ENCODE measurements around the gene NT5C1B.

Gene NT5C1B

DNA sequence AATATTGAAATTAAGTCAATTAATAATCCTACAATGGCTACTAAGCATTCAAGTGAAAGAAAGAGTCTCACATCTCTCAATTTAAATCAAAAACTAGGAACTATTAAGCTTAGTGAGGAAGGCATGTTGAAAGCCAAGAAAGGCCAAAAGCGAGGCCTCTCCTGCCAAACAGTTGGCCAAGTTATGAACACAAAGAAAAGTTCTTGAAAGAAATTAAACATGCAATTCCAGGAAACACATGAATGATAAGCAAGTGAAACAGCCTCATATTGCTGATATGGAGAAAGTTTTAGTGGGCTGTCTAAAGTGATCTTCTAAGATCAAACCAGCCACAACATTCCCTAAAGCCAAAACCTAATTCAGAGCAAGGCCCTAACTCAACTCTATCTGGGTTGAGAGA lies 40.7 kb downstream of the NT5C1B start:
- H3K4me3 ChIP-seq (replicated peaks in 1 of 2; ENCODE audit: low read depth in 2 of 2, low read length in 2 of 2) = no peak overlapping the region
- TF ChIP-seq, protein P1, sequence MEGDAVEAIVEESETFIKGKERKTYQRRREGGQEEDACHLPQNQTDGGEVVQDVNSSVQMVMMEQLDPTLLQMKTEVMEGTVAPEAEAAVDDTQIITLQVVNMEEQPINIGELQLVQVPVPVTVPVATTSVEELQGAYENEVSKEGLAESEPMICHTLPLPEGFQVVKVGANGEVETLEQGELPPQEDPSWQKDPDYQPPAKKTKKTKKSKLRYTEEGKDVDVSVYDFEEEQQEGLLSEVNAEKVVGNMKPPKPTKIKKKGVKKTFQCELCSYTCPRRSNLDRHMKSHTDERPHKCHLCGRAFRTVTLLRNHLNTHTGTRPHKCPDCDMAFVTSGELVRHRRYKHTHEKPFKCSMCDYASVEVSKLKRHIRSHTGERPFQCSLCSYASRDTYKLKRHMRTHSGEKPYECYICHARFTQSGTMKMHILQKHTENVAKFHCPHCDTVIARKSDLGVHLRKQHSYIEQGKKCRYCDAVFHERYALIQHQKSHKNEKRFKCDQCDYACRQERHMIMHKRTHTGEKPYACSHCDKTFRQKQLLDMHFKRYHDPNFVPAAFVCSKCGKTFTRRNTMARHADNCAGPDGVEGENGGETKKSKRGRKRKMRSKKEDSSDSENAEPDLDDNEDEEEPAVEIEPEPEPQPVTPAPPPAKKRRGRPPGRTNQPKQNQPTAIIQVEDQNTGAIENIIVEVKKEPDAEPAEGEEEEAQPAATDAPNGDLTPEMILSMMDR (IDR thresholded peaks at IDR 0.05; ENCODE audit: low read depth, low read length) = no peak
- peak in 1 of 2 donors; percentile 52 for DNase-seq (ENCODE audit: low read depth in 2 of 2)

DNA sequence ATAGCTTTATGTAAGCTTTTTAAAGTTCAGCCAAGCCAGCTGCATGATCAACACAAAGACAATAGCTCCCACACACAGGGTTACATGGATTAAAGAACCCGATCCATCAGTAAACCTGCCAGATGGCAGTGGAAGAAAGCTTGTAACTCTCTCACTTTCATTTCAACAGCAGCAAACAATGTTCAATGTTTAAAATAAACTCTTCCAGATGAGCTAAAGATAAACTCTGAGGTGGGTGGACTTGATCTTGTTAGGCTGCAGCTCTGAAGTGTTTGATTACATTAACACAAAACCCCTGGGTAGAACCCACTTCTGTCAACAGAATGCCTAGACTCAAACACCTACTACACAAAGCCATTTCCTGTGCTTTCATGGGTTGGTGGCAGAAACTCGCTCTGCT lies 42.8 kb downstream of the NT5C1B start:
- no peak for DNase-seq (ENCODE audit: low read depth in 2 of 2)
- no peak overlapping the region for H3K4me3 ChIP-seq (replicated peaks in 1 of 2; ENCODE audit: low read depth in 2 of 2, low read length in 2 of 2)
- TF ChIP-seq, protein P1 (IDR thresholded peaks at IDR 0.05; ENCODE audit: low read depth, low read length) = no peak

DNA sequence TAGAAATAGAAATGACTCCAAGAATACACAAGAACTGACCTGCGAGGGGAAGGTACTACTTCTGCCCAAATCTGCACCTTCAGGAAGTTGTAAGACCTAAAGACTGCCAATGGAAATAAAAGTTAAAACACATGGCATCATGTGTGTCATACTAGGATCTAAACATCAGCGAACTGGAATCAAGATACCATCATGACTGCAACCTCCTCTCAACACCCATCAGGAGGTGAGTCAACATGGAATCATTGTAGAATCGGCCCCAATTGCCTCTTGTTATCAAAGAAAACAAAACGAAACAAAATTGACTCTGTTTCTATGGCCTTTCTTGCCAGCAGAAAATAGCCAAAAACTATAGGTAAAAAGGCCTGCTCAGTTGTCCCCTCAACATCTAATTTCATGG lies 44.0 kb downstream of the NT5C1B start:
- TF ChIP-seq, protein P1 (IDR thresholded peaks at IDR 0.05; ENCODE audit: low read depth, low read length) = no peak
- no peak overlapping the region for H3K4me3 ChIP-seq (replicated peaks in 1 of 2; ENCODE audit: low read depth in 2 of 2, low read length in 2 of 2)
- DNase-seq (ENCODE audit: low read depth in 2 of 2) = peak in 1 of 2 donors; percentile 84

DNA sequence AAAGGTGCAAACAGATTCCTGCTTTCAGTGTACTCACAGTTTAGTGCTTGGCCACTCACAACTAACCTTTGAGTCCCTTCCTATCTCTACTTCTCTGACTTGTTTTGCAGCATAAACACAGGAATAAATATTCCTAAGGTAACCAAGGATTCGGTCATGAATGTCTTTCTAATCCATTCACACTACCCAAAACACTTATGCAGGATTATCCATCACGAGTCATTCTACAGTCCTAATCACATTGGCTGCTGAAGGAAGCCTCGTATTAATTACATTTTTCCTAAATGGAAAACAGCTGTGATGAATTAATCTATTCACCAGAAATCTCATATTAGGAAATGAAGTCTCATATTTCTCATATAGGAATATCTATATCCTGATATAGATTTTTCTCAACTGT lies 45.2 kb downstream of the NT5C1B start:
- TF ChIP-seq, protein P1 (IDR thresholded peaks at IDR 0.05; ENCODE audit: low read depth, low read length) = no peak
- H3K4me3 ChIP-seq (replicated peaks in 1 of 2; ENCODE audit: low read depth in 2 of 2, low read length in 2 of 2) = no peak overlapping the region
- no peak for DNase-seq (ENCODE audit: low read depth in 2 of 2)

DNA sequence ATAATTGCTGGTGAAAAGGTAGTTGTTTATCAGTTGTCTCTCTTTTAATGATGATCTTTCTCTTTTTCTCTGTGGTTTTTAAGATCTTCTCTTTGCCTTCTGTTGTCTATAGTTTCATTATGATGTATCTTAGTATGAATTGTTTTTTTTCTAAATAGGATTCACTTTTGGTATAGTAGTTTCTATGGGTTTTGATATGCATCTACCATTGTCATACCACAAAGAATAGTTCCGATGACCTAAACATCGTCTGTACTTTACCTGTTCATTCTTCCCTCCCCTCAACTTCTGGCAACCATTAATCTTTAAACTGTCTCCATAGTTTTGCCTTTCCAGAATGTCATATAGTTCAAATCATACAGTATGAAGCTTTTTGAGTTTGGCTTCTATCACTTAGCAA lies 48.5 kb downstream of the NT5C1B start:
- no peak for DNase-seq (ENCODE audit: low read depth in 2 of 2)
- TF ChIP-seq, protein P1 (IDR thresholded peaks at IDR 0.05; ENCODE audit: low read depth, low read length) = no peak
- no peak overlapping the region for H3K4me3 ChIP-seq (replicated peaks in 1 of 2; ENCODE audit: low read depth in 2 of 2, low read length in 2 of 2)

DNA sequence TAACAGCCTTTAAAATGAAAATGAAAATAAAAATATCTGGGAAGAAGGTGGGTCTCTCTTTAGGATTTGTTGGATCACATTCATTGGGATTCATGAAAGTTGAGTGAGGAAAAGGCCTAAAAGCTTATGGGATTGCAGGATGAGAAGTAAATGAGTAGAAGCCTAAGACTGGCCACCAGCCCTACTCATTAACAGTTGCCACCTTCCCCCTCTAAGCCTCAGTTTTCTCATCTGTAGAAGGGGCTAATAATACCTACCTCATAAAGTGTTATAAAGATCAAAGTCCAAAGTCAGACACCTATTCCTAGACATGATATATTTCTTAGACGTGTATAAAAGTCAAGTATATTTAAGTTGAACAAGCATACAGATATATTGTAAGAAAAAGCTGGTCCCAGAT lies 52.7 kb downstream of the NT5C1B start:
- H3K4me3 ChIP-seq (replicated peaks in 1 of 2; ENCODE audit: low read depth in 2 of 2, low read length in 2 of 2) = no peak overlapping the region
- TF ChIP-seq, protein P1 (IDR thresholded peaks at IDR 0.05; ENCODE audit: low read depth, low read length) = no peak
- DNase-seq (ENCODE audit: low read depth in 2 of 2) = no peak

DNA sequence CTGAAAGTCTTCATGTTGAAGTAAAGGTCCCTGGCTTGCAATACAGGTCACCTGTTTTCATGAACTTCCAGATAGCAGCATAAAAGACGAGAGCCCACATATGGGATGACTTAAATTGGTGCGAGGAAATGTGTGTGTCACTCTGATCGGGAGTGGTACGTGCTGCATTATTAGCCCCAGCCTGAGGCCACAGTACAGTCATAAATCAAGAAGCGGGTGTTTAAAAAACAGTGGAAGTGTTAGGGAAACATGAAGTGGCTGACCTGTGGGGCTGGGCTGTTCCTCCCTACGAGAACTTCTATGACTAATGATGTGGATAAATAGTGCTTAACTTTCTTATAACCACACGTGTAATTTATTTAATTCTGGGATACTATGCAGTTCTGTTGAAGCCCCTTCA lies 53.3 kb downstream of the NT5C1B start:
- no peak overlapping the region for H3K4me3 ChIP-seq (replicated peaks in 1 of 2; ENCODE audit: low read depth in 2 of 2, low read length in 2 of 2)
- DNase-seq (ENCODE audit: low read depth in 2 of 2) = peak in 1 of 2 donors; percentile 38
- TF ChIP-seq, protein P1 (IDR thresholded peaks at IDR 0.05; ENCODE audit: low read depth, low read length) = no peak

Measured in cardiac fibroblast (primary cell).